Muscle of leg (tissue), 11 donors: ENCODE results near the gene RUFY3. TPM values are rescaled to one million over a fixed set of nuclear protein-coding genes. Genes with fewer than 3 reads are reported as not detected.

Experiments used
- DNase-seq: peaks from one replicate; pipeline ENCODE4 v3.0.0; 2013
- H3K27ac ChIP-seq: one replicate; pipeline ENCODE4 v1.5.1; 2013; ENCODE audit warnings: mild to moderate bottlenecking, low read length, control low read depth
- H3K27me3 ChIP-seq: one replicate; pipeline ENCODE4 v1.6.1; 2013; ENCODE audit warnings: low read length; ENCODE audit not compliant: control insufficient read depth, insufficient read depth
- H3K36me3 ChIP-seq: one replicate; pipeline ENCODE4 v1.6.1; 2013; ENCODE audit warnings: low read length; ENCODE audit not compliant: control insufficient read depth, insufficient read depth
- H3K4me1 ChIP-seq: one replicate; pipeline ENCODE4 v1.6.1; 2013; ENCODE audit warnings: low read length; ENCODE audit not compliant: control insufficient read depth, insufficient read depth
- H3K4me3 ChIP-seq: one replicate; pipeline ENCODE4 v1.5.1; 2013; ENCODE audit warnings: low read length, control low read depth
- H3K9me3 ChIP-seq: replicated peaks from 2 replicates; pipeline ENCODE4 v1.6.1; 2013; ENCODE audit warnings: low read depth, low read length; ENCODE audit not compliant: control insufficient read depth
- WGBS: methylation state at CpG from one replicate; pipeline ENCODE4 v1.1.5; 2013; ENCODE audit warnings: missing lambda C conversion rate; ENCODE audit not compliant: insufficient coverage; 5-methylcytosine and 5-hydroxymethylcytosine counted together
- polyA plus RNA-seq, 8 donors: library from polyadenylated mRNA; unstranded; fragments of 120-200 nt; gene quantifications; one replicate each; pipeline versions ENCODE4 v1.2.1 to v1.2.3, GENCODE V29; 2013; ENCODE audit warnings: inconsistent platforms in 1 of 8, low replicate concordance in 1 of 8; ENCODE audit not compliant: insufficient read length in 8 of 8, insufficient read depth in 1 of 8
- total RNA-seq: library from RNA; stranded (reverse); fragments of 120-200 nt; gene quantifications from one replicate; pipeline ENCODE4 v1.2.4, GENCODE V29; 2013

The RUFY3 gene
- total and polyA plus RNA-seq, 9 donors: 47.7 to 102 (median 70.2) TPM

- under 1% methylated on average over 39 of the region's 39 CpGs for WGBS
- no peaks in the 10 kb centered on the region for H3K27me3 ChIP-seq
- peak overlapping the region; percentile 94 for H3K27ac ChIP-seq
- no peak for DNase-seq
- no peaks in the 10 kb centered on the region for H3K9me3 ChIP-seq
- H3K4me3 ChIP-seq: peak overlapping the region; percentile 73
- H3K4me1 ChIP-seq: peaks cover 6% of the 10 kb centered on the region
- H3K36me3 ChIP-seq: no peaks in the 10 kb centered on the region
These were observed 16.9 kb upstream of the RUFY3 start for GRCh38 chr4:70704931-70705182.

GRCh38 chr4:70705183-70706043, 16.4 kb upstream of the RUFY3 start:
- Histone ChIP-seq H3K27ac (peak overlapping the region; percentile 94), H3K36me3 (no peaks in the 10 kb centered on the region), H3K27me3 (no peaks in the 10 kb centered on the region), H3K4me1 (peaks cover 6% of the 10 kb centered on the region), H3K9me3 (no peaks in the 10 kb centered on the region), H3K4me3 (peak overlapping the region; percentile 73)
- under 1% methylated on average over 81 of the region's 86 CpGs for WGBS
- peak; percentile 88 for DNase-seq

- no peaks in the 10 kb centered on the region for H3K9me3 ChIP-seq
- peak overlapping the region; percentile 94 for H3K27ac ChIP-seq
- DNase-seq: no peak
- no peaks in the 10 kb centered on the region for H3K36me3 ChIP-seq
- no CpG with 5 or more reads among the region's 7 CpGs for WGBS
- peaks cover 6% of the 10 kb centered on the region for H3K4me1 ChIP-seq
- H3K27me3 ChIP-seq: no peaks in the 10 kb centered on the region
- peak overlapping the region; percentile 73 for H3K4me3 ChIP-seq
These were observed 15.7 kb upstream of the RUFY3 start for GRCh38 chr4:70706044-70706461.

- peaks cover 6% of the 10 kb centered on the region for H3K4me1 ChIP-seq
- no peaks in the 10 kb centered on the region for H3K27me3 ChIP-seq
- H3K27ac ChIP-seq: peak overlapping the region; percentile 94
- H3K36me3 ChIP-seq: no peaks in the 10 kb centered on the region
- WGBS: no CpG with 5 or more reads among the region's 1 CpG
- peak; percentile 7 for DNase-seq
- peak overlapping the region; percentile 73 for H3K4me3 ChIP-seq
- H3K9me3 ChIP-seq: no peaks in the 10 kb centered on the region
These were observed 15.2 kb upstream of the RUFY3 start for GRCh38 chr4:70706516-70706915.

- no peak overlapping the region for H3K4me3 ChIP-seq
- H3K27ac ChIP-seq: no peak overlapping the region
- H3K36me3 ChIP-seq: no peaks in the 10 kb centered on the region
- no peaks in the 10 kb centered on the region for H3K9me3 ChIP-seq
- no peak for DNase-seq
- H3K27me3 ChIP-seq: no peaks in the 10 kb centered on the region
- WGBS: 83% methylated on average over 1 of the region's 7 CpGs
- H3K4me1 ChIP-seq: peaks cover 6% of the 10 kb centered on the region
These were observed 12.1 kb upstream of the RUFY3 start for GRCh38 chr4:70709611-70710205.

DNA sequence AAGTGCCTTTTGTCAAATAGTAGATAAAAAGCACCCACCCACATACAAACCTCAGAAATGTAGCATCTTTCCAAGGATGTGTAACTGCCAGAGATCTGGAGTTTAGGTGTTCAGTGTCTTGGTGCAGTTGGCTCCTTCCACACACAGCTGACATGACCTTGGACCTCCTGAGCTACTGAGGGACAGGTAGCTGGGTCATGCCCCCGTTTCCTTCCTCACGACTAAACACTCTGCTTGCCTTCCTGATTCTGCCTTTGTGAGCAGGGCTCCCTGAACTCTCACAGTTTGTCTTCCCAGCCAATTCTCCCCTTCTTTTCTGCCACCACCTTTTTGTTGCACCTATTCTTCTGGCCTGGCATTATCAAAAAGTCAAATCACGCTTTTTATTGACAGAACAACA, 10.2 kb upstream of the RUFY3 start:
- Histone ChIP-seq H3K9me3 (no peaks in the 10 kb centered on the region), H3K27ac (no peak overlapping the region), H3K27me3 (no peaks in the 10 kb centered on the region), H3K4me1 (peaks cover under 1% of the 10 kb centered on the region), H3K36me3 (no peaks in the 10 kb centered on the region), H3K4me3 (no peak overlapping the region)
- DNase-seq: no peak
- 35% methylated on average over 2 of the region's 3 CpGs for WGBS

- WGBS: no CpG with 5 or more reads among the region's 3 CpGs
- no peak overlapping the region for H3K27ac ChIP-seq
These were observed 9.6 kb upstream of the RUFY3 start for GRCh38 chr4:70712150-70712549.

GRCh38 chr4:70712604-70713452, 8.9 kb upstream of the RUFY3 start:
- Histone ChIP-seq H3K27ac (no peak overlapping the region), H3K27me3 (no peaks in the 10 kb centered on the region), H3K9me3 (no peaks in the 10 kb centered on the region), H3K4me3 (no peak overlapping the region), H3K4me1 (no peaks in the 10 kb centered on the region), H3K36me3 (no peaks in the 10 kb centered on the region)
- no peak for DNase-seq
- 94% methylated on average over 6 of the region's 7 CpGs for whole genome bisulfite sequencing

More at GRCh38 chr4:70712150-70712549, 9.6 kb upstream of the RUFY3 start:
- Histone ChIP-seq H3K36me3 (no peaks in the 10 kb centered on the region), H3K27me3 (no peaks in the 10 kb centered on the region), H3K9me3 (no peaks in the 10 kb centered on the region), H3K4me1 (no peaks in the 10 kb centered on the region), H3K4me3 (no peak overlapping the region)
- peak; percentile 23 for DNase-seq

DNA sequence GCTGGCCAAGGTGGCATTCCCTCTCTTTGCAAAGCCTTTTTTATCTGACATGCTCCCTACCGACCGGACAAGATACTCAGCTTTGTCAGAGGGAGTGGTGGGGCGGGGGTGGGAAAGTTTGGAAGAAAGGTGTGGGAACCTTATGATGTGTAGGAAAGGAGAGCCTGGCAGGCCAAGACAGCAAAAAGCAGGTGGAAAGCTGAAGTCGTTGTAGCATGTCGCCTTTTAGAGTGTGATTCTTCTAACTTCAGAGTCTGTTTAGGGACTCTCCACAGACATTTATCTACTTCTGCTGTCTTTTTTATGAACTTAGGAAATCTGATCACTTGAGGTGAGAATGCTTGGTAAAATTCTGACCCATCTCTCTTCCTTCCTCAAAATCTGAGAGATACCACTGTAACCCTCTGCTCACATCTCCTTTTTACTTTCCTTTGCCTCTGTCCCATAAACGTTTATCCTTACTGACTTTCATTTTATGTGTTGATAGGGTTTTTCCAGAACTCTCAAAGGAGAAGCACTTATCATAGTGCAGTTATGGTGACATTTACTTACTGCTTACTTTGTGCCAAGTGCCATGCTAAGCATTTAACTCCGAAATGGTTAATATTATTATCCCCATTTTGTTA, 8.2 kb upstream of the RUFY3 start:
- no peak overlapping the region for H3K4me3 ChIP-seq
- no peak for DNase-seq
- no peaks in the 10 kb centered on the region for H3K4me1 ChIP-seq
- no peaks in the 10 kb centered on the region for H3K9me3 ChIP-seq
- H3K36me3 ChIP-seq: no peaks in the 10 kb centered on the region
- H3K27ac ChIP-seq: no peak overlapping the region
- WGBS: no CpG with 5 or more reads among the region's 7 CpGs
- H3K27me3 ChIP-seq: no peaks in the 10 kb centered on the region
